Epithelial cell of esophagus (primary cell): ENCODE results near the gene NFYC.

Source experiments
- DNase-seq: peaks from one replicate; pipeline ENCODE4 v3.0.0; 2010; ENCODE audit warnings: low read depth
- H3K4me3 ChIP-seq: 2 replicates; pipeline ENCODE4 v1.5.1; 2011; ENCODE audit warnings: mild to moderate bottlenecking, low read length, control low read depth
- CTCF ChIP-seq: IDR thresholded peaks from 2 replicates; pipeline ENCODE4 v1.5.1; 2011; ENCODE audit warnings: low read depth, mild to moderate bottlenecking, low read length, control low read depth, inconsistent platforms; ENCODE audit not compliant: insufficient read depth; ENCODE audit errors: missing control alignments

The NFYC gene

GRCh38 chr1:40808909-40809308, 117.4 kb downstream of the NFYC start:
- no peak for DNase-seq
- TF ChIP-seq CTCF, result no peak
- no peak overlapping the region for H3K4me3 ChIP-seq

DNA sequence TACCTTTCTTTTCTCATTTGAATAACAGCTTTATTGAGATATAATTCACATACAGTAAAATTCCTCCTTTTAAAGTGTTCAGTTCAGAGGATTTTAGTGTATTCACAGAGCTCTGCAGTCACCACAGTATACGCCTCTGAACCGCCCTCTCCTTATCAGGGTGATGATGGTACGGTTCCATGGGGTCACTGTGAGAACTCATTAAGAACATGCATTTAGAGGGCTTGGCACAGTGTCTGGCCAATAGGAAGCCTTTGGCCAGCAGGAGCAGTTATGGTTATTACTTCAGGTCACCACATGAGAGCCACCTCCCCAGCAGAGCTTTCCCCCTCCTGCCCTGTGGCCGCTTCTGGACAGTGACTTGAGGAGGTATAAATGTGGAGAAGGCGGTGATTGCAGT, 119.4 kb downstream of the NFYC start:
- no peak for DNase-seq
- no peak overlapping the region for H3K4me3 ChIP-seq
- TF ChIP-seq CTCF, result no peak

DNA sequence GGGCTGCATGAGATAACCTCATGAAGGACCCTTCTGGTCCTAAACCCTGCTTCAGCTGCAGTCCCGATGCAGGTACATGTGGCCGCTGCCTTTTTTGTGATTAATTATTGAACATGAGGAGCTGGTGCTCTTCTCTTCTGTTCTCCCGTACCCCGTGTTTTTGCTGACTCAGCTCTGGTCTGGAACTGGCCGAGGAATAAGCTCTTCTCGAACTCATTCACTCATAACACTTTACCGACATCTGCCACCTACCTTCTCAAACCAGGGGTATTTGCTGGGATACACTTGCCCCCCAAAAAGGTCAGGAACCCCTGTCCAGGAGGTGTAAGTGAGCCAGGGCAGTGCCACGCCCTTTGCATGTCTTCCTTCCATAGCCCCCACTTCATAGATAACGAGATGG, 123.9 kb downstream of the NFYC start:
- DNase-seq, result no peak
- no peak for TF ChIP-seq CTCF
- no peak overlapping the region for H3K4me3 ChIP-seq

DNA sequence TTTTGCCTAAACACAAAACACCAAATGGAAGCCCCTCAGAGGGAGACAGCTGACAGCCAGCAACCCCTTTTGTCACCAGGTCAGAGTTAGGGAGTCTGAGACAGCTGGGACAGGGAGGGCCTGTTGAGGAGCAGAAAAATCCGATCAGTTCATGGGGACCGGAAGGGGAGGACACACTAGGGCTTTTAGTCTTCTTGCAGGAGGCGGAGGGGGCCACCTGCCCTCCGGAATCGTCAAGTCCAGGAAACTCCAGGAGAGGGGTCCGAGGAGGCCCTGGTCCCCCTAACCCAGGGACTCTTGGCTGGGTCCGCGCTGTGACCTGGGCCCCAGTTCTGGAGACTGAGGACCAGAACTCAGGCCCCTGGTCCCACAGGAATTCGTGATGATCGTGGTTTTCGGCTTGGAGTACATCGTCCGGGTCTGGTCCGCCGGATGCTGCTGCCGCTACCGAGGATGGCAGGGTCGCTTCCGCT, 126.3 kb downstream of the NFYC start:
- no peak for TF ChIP-seq CTCF
- H3K4me3 ChIP-seq, result no peak overlapping the region
- no peak for DNase-seq

GRCh38 chr1:40818264-40818961, 126.9 kb downstream of the NFYC start:
- H3K4me3 ChIP-seq, result peak overlapping the region; percentile 41
- TF ChIP-seq CTCF, result no peak
- peak; percentile 67 for DNase-seq

DNA sequence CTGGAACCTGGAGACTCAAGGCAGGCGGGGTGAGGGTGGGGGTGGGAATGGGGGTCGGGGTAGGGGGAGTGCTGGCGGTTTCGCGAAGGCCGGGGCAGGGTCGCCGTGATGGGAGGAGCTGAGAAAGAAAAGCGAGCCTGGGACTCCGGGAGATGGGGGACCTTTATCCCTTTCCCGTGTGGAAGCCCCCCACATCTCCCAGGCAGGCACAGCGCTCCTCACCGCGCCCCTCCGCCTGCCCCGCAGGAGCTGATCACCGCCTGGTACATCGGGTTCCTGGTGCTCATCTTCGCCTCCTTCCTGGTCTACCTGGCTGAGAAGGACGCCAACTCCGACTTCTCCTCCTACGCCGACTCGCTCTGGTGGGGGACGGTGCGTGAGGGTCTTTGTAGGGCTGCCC, 127.6 kb downstream of the NFYC start:
- H3K4me3 ChIP-seq, result no peak overlapping the region
- no peak for DNase-seq
- TF ChIP-seq CTCF, result no peak

DNA sequence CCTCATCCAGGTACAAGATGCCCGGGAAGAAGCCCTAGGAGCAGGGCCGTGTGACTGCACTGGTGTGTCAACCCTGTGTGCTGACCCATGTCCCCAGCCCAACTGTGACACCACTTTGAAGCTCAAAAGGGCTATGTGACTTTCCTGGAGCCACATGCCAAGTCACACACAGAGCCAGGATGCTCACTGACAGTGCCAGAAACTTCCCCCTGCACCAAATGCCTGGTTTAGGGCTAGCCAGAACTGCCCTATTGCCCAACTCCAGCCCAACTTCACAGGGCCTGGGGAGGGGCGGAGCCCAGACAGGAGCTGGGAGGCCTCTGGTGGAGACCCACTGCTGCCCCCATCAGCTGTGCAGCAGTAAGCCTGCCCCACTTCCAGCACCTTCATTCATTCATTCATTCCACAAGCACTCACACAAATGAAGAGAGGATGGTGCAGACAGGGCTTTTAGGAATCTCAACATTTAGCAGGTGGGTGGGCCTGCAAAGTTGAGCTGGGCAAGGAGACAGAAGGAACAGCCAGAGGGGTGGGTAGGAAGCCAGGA, 128.8 kb downstream of the NFYC start:
- no peak for DNase-seq
- no peak overlapping the region for H3K4me3 ChIP-seq
- TF ChIP-seq CTCF, result no peak
